Hypothalamus (tissue), 51 donors: ENCODE measurements around the gene PLP2.

Source experiments
- DNase-seq, 51 donors: peaks; one replicate each; lab custom pipeline; 2025; lab: John Stamatoyannopoulos, UW

The PLP2 gene

GRCh38 chrX:49184294-49185281, 12.9 kb downstream of the PLP2 start:
- peak in 28 of 51 donors; percentile 2 to 61 (median 22) for DNase-seq

DNA sequence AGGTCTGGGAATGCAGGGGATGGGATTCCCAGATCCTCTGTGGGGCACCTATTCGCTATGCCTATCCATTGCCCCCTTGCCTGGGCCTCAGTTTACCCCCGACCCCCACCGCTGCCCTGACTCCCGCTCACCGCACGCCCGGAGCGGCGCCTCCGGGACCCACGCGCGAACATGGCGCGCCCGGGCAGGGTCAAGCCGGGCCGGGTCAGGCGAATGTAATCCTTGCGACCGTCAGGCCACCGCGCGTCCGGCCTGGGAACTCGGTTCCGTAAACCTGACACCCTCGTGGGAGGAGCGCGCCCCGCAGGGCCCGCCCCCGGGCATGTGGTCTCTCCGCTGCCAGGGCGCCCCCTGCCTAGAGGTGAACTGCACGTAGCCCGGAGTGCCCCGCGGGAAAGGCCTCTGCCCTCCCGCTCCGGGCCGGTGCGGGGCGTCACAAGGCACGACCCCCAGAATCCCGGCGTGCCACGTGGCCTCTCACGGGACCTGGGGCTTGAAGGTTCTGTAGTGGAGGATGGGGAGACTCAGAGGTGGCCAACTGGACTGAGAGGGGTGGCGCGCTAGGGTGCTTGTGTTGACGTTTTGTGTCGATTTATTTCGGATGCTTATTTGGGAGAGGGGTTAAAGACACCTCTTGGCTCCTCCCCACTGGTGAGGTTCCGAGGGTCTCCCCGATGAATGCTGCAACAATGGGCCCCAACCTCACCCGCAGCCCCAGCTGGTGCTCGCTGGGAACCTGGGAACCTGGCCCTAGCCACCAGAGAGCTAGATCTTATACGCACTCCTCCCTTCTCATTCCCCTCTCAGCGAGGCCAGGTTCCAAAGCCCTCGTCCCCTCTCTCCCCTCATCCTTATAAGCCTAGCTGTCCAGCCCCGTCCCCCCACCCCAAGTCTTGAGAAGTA, 14.7 kb downstream of the PLP2 start, which contains the start of gene PRICKLE3:
Gene PRICKLE3, minus strand, starts transcription at position 249 of the 903 bp plus-strand sequence. Its CDS starts 76 bp downstream, at position 173.
- peak in 42 of 51 donors; percentile 3 to 70 (median 38) for DNase-seq

DNA sequence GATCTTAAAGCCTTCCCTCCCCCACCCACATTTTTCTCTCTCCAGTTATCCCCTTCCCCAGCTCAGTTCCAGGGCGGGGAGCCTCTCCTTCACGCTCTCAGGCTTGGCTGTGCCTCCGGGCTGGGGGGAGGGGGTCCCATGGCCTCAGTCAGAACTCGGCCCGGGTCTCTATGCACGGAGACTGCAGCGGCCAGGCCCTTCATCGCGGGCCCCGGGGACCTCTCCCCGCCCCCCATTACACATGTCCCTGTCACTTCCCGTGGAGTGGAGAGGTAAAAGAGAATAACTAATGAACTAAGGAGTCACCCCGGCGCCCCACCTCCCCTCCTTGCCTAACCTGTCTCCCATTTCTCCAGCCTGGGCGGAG, 15.3 kb downstream of the PLP2 start:
- DNase-seq: no peak

- DNase-seq: no peak
Measured at GRCh38 chrX:49187526-49187925, 15.8 kb downstream of the PLP2 start.

- no peak for DNase-seq
Measured at GRCh38 chrX:49188468-49189076, 16.9 kb downstream of the PLP2 start.

GRCh38 chrX:49189606-49190005, 17.9 kb downstream of the PLP2 start:
- no peak for DNase-seq

DNA sequence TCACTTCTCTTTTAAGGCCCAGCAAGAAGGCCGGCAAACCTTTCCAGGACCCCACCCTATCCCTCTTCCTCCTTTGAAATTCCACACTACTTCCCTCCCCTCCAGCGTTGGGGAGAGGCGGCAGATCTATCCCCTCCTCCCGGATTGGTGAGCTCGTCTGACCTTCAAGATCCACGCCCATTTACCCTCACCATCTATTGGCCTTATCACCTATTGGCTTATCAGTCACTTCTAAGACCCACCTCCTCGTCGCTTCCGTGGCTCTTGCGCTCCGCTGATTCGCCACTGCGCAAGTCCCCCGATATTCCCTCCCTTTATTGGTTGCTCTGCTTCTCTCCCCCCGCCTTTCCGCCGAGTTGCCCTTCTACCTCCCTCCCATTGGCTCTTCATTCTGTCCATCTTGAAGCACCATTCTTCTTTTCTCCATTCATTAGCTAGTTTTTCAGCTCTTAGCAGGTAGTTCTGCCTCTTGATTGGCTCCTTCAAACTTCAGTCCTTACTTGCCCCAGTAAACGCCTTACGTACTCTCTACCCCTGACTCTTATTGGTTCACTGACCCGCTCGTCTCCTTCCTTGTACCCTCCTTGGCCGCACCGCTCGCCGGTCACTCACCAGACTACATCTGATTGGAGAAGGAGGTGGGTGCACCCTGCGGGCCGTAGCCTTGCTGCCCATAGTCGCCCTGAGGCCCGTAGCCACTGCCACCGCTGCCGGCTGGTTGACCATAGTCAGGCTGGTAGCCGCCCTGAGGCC, 19.3 kb downstream of the PLP2 start:
- peak; percentile 30 to 98 (median 86) for DNase-seq

- peak in 1 of 51 donors; percentile 17 for DNase-seq
Measured at GRCh38 chrX:49191574-49192011, 19.9 kb downstream of the PLP2 start.

DNA sequence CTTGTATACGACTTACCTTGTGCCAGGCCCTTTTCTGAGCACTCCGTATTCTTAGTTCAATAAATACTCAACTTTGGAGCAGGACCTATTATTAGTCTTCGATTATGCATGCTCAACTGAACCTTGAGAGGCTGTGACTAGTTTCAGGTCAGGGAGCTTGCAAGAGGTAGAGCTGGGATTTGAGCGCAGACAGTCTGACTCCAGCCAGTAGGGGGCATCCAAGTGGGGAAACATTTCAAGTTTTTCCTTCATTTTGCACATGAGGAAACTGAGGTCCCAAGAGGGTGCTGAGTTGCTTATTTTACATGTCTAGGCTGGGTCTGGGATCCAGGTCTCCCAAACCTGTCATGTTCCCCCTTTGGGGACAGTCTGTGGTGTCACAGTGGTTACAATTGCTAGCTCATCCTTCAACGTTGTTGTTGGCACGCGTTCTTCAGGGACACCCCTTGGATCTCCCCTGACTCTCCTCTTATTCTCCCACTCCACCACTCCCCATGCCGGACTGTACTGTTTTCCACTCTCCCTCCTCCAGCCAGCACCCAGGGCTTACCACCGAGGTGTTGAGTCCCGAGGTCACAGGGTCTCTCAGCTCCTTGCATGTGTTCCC, 21.1 kb downstream of the PLP2 start:
- peak in 5 of 51 donors; percentile 2 to 10 (median 3) for DNase-seq

GRCh38 chrX:49193542-49193964, 21.9 kb downstream of the PLP2 start:
- no peak for DNase-seq

DNA sequence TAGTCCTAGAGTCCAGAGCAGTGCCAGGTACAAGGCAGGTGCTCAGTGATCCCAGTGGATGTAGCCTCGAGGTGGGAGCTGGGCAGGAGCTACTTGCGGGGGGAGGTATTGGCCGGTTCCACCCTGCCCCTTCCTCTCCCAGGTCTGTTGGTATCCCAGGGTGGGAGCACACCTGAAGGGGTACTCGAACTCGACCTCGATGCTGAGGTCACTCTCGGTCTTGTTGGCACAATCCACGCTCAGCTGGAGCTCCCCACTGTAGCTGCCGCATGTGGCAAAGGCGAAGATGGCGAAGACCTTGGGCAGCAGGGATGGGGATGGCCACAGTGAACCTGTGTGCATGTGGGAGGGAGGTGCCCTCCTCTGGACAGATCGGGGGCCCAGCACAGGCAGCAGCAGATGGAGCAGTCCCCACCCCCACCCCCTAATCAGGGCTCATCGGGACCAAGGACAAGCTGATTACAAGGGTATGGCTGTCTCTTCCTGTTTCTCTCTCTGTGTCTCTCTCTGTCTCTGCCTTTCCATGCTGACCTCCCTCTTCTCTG, 25.9 kb downstream of the PLP2 start:
- no peak for DNase-seq

DNA sequence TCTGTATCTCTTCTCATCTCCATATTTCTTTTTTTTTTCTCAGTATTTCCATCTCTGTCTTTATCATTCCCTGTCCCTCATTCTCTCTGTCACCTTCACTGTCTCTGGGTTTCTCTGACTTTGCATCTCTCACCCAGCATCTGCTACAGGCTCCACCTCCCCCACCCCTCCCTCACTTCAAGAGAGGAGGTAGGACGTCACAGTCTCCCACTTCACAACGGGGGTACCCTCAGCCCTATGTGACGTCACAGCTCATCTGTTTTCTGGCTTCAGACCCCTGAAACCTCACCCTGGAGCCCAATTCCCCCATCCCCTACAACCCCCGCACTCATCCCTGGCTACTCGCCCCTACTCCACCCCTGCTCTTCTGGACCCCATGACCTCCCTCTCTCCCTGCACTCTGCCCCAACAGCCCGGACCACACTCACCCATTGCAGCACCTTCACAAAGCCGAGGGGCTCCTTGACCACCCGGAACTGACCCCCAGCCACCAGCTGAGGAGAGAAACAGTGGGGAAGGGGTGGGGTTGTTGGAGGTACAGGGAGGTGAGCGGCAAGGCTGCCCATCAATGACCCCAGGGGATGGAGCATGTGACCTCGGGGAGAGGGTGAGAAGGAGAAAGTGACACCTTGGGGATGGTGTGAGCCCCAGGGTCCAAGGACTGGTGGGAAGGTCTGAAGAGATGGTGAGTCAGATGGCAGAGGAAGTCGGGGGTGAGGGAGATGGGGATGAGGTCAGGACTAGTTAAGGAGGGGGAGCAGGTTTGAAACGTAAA, 27.0 kb downstream of the PLP2 start:
- DNase-seq: peak in 1 of 51 donors; percentile 2

DNA sequence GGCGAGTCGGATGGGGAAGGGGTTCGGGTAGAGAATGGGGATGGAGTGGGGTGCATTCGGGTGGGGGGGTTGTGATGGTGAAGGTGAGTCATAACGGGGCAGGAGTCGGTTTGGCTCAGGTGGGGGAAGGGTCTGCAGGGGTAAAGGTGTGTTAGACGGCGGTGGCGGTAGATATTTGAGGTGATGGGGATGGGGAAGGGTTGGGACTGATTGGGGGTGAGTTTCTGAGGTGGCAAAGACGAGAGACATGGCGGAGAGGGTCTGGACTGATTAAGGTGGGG, 27.6 kb downstream of the PLP2 start:
- no peak for DNase-seq

DNA sequence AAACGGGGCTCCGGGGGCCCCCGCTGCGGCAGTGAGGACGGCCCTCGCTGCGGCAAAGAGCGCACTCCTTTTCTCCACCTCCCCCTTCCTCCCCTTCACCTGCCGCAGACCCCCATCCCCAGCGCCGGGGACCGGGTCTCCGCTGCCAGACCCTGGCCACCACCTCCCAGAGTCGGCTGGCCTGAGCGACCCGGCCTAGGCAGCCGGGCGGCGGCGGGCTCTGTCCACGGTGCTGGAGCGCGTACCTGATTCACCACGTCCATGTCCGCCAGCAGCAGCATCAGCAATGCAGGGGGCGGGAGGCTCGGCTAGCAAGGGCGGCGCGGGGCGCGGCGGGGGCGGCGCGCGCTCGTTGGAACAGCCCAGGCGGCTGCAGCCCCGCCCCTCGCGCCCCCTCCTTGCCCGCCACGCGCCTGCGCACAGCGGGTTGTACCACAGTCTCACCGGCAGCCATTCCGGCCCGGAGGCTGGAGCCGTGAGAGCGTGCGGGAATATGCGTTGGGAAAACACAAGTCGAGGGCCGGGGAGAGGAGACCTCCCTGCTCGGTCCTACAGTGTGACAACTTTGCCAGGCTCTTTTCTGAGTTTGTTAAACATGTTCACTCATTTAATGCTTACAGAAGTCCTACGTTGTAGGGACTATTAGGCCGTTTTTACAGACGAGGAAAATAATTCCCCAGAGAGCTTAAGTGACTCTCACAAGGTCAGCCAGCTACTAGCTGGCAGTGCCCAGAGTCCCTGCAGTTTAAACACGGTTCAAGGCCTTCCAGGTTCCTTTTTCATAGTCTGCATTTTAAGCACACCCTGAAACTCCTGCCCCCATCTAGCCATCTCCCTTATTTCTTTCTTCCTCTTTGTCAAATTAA, 28.4 kb downstream of the PLP2 start, which contains the start of gene SYP:
Gene SYP, minus strand, starts transcription at position 288 of the 866 bp plus-strand sequence. Its CDS starts 7 bp downstream, at position 281.
- peak; percentile 8 to 88 (median 74) for DNase-seq

DNA sequence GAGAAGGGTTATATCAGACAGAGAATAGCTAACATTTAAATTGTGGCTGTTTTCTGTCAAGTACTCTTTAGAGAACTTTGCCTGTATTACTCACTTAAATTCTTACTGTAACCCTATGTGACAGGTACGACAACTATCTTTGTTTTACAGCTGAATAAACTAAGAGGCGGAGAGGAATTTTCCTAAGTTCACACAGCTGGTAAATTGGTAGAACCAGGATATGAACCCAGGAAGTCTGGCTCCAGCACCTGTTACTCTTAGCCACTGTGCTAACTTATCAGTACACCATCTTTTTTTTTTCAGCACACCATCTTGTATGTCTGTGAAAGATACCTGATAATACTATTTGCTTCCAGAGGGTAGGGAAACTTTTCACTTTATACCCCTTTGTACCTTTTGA, 30.3 kb downstream of the PLP2 start:
- DNase-seq: no peak

GRCh38 chrX:49203536-49203935, 31.8 kb downstream of the PLP2 start:
- DNase-seq: peak in 1 of 51 donors; percentile 18

GRCh38 chrX:49204017-49204416, 32.3 kb downstream of the PLP2 start:
- no peak for DNase-seq
